ENCODE data around the gene APLP2. TPM values are rescaled to one million over a fixed set of nuclear protein-coding genes. Genes with fewer than 3 reads are reported as not detected.

Gene APLP2
- total and polyA plus RNA-seq, 4 donors = 190 to 337 (median 233) TPM

DNA sequence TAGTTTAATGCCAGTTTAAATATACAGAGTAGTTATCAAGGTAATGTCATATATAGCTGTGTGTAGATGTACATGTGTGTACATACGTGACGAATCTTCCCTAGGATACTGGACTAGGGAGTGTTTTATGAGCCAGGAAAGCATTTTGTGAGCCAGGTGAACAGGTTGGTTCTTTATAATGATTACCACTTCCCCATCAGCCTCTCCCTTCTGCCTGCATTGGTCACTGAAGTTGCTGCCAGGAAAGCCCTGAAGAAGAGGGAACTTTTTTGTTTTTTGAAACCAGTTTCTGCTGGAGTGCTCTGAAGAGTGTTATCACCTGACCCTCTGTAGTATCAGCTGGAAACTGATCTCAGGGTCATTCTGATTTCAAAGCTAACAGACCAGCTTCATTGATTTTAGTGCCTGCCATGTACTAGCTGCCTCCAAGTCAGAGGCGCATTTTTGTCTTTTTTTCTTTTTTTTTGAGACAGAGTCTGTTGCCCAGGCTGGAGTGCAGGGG, 75.7 kb downstream of the APLP2 start (continued):
- TF ChIP-seq FOXA1 (IDR thresholded peaks at IDR 0.05) (no peak), EGR1 (IDR thresholded peaks at IDR 0.05; ENCODE audit: low read depth in 2 of 2) (no peak)

- Histone ChIP-seq H3K27me3 (ENCODE audit: control insufficient read depth in 4 of 4, insufficient read depth in 4 of 4, low read length in 3 of 4) (no peaks in the 10 kb centered on the region), H3K9ac (ENCODE audit: low read depth in 1 of 2, low read length in 2 of 2) (no peak overlapping the region), H3K9me3 (ENCODE audit: control insufficient read depth in 4 of 4, low read length in 3 of 4) (no peaks in the 10 kb centered on the region), H3K4me1 (ENCODE audit: control insufficient read depth in 4 of 4, insufficient read depth in 4 of 4, low read length in 3 of 4) (peaks cover 8 to 59% (median 51%) of the 10 kb centered on the region in 4 donors), H3K36me3 (ENCODE audit: control insufficient read depth in 4 of 4, insufficient read depth in 3 of 4, low read depth in 1 of 4, low read length in 3 of 4) (peaks cover 0 to 7% (median 6%) of the 10 kb centered on the region in 4 donors), H3K4me3 (ENCODE audit: low read depth in 1 of 3, low read length in 3 of 3) (no peak overlapping the region), H3K27ac (ENCODE audit: low read depth in 1 of 2, low read length in 2 of 2) (peak overlapping the region; percentile 79 to 83)
- no peak for DNase-seq (ENCODE audit: low spot score)
- peak; percentile 4 for TF ChIP-seq NR2F2 (IDR thresholded peaks at IDR 0.05)
- TF ChIP-seq HNF4G (IDR thresholded peaks at IDR 0.05) = no peak
- TF ChIP-seq FOXA1 (IDR thresholded peaks at IDR 0.05) = no peak
- peak in 1 of 2 donors; percentile 58 for TF ChIP-seq RAD21 (IDR thresholded peaks at IDR 0.05)
- no peak for TF ChIP-seq TAF1 (conservative IDR thresholded peaks at IDR 0.05)
- TF ChIP-seq, protein P1, sequence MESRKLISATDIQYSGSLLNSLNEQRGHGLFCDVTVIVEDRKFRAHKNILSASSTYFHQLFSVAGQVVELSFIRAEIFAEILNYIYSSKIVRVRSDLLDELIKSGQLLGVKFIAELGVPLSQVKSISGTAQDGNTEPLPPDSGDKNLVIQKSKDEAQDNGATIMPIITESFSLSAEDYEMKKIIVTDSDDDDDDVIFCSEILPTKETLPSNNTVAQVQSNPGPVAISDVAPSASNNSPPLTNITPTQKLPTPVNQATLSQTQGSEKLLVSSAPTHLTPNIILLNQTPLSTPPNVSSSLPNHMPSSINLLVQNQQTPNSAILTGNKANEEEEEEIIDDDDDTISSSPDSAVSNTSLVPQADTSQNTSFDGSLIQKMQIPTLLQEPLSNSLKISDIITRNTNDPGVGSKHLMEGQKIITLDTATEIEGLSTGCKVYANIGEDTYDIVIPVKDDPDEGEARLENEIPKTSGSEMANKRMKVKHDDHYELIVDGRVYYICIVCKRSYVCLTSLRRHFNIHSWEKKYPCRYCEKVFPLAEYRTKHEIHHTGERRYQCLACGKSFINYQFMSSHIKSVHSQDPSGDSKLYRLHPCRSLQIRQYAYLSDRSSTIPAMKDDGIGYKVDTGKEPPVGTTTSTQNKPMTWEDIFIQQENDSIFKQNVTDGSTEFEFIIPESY (IDR thresholded peaks at IDR 0.05) = no peak
- TF ChIP-seq MAX (IDR thresholded peaks at IDR 0.05) = no peak
- WGBS = 45% methylated on average over 15 of the region's 15 CpGs
Observed at GRCh38 chr11:130145975-130146776, 76.5 kb downstream of the APLP2 start.

GRCh38 chr11:130146796-130147195, 77.1 kb downstream of the APLP2 start:
- peaks cover 8 to 57% (median 50%) of the 10 kb centered on the region in 4 donors for H3K4me1 ChIP-seq (ENCODE audit: control insufficient read depth in 4 of 4, insufficient read depth in 4 of 4, low read length in 3 of 4)
- 38% methylated on average over 5 of the region's 5 CpGs for WGBS
- peak overlapping the region; percentile 39 to 83 for H3K27ac ChIP-seq (ENCODE audit: low read depth in 1 of 2, low read length in 2 of 2)
- no peak overlapping the region for H3K4me3 ChIP-seq (ENCODE audit: low read depth in 1 of 3, low read length in 3 of 3)
- TF ChIP-seq, protein P2, sequence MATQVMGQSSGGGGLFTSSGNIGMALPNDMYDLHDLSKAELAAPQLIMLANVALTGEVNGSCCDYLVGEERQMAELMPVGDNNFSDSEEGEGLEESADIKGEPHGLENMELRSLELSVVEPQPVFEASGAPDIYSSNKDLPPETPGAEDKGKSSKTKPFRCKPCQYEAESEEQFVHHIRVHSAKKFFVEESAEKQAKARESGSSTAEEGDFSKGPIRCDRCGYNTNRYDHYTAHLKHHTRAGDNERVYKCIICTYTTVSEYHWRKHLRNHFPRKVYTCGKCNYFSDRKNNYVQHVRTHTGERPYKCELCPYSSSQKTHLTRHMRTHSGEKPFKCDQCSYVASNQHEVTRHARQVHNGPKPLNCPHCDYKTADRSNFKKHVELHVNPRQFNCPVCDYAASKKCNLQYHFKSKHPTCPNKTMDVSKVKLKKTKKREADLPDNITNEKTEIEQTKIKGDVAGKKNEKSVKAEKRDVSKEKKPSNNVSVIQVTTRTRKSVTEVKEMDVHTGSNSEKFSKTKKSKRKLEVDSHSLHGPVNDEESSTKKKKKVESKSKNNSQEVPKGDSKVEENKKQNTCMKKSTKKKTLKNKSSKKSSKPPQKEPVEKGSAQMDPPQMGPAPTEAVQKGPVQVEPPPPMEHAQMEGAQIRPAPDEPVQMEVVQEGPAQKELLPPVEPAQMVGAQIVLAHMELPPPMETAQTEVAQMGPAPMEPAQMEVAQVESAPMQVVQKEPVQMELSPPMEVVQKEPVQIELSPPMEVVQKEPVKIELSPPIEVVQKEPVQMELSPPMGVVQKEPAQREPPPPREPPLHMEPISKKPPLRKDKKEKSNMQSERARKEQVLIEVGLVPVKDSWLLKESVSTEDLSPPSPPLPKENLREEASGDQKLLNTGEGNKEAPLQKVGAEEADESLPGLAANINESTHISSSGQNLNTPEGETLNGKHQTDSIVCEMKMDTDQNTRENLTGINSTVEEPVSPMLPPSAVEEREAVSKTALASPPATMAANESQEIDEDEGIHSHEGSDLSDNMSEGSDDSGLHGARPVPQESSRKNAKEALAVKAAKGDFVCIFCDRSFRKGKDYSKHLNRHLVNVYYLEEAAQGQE (IDR thresholded peaks at IDR 0.05) = no peak
- peak in 1 of 2 donors; percentile 20 for TF ChIP-seq RAD21 (IDR thresholded peaks at IDR 0.05)
- no peak for TF ChIP-seq EGR1 (IDR thresholded peaks at IDR 0.05; ENCODE audit: low read depth in 2 of 2)
- TF ChIP-seq FOXA1 (IDR thresholded peaks at IDR 0.05) = no peak
- TF ChIP-seq RXRA (IDR thresholded peaks at IDR 0.05) = peak; percentile 42 to 68
- TF ChIP-seq JUND (IDR thresholded peaks at IDR 0.05) = no peak
- TF ChIP-seq HNF4A (conservative IDR thresholded peaks at IDR 0.05) = peak in 1 of 2 donors; percentile 27
- TF ChIP-seq, protein P3, sequence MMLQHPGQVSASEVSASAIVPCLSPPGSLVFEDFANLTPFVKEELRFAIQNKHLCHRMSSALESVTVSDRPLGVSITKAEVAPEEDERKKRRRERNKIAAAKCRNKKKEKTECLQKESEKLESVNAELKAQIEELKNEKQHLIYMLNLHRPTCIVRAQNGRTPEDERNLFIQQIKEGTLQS (IDR thresholded peaks at IDR 0.05) = no peak
- no peak for TF ChIP-seq HNF4G (IDR thresholded peaks at IDR 0.05)
- TF ChIP-seq GABPA (IDR thresholded peaks at IDR 0.05 in 1 of 2, conservative IDR thresholded peaks at IDR 0.05 in 1 of 2) = no peak
- peak; percentile 53 for TF ChIP-seq MAX (IDR thresholded peaks at IDR 0.05)
- TF ChIP-seq TAF1 (conservative IDR thresholded peaks at IDR 0.05) = no peak
- TF ChIP-seq SP1 (IDR thresholded peaks at IDR 0.05) = peak; percentile 56
- TF ChIP-seq NR2F2 (IDR thresholded peaks at IDR 0.05) = peak; percentile 62
- peak; percentile 11 for TF ChIP-seq FOXA2 (IDR thresholded peaks at IDR 0.05)
- TF ChIP-seq, protein P1 (IDR thresholded peaks at IDR 0.05) = no peak
- TF ChIP-seq, protein P4, sequence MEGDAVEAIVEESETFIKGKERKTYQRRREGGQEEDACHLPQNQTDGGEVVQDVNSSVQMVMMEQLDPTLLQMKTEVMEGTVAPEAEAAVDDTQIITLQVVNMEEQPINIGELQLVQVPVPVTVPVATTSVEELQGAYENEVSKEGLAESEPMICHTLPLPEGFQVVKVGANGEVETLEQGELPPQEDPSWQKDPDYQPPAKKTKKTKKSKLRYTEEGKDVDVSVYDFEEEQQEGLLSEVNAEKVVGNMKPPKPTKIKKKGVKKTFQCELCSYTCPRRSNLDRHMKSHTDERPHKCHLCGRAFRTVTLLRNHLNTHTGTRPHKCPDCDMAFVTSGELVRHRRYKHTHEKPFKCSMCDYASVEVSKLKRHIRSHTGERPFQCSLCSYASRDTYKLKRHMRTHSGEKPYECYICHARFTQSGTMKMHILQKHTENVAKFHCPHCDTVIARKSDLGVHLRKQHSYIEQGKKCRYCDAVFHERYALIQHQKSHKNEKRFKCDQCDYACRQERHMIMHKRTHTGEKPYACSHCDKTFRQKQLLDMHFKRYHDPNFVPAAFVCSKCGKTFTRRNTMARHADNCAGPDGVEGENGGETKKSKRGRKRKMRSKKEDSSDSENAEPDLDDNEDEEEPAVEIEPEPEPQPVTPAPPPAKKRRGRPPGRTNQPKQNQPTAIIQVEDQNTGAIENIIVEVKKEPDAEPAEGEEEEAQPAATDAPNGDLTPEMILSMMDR (IDR thresholded peaks at IDR 0.05; ENCODE audit: low read depth, low read length, missing input control) = no peak
- TF ChIP-seq YY1 (IDR thresholded peaks at IDR 0.05) = peak; percentile 61
- H3K9ac ChIP-seq (ENCODE audit: low read depth in 1 of 2, low read length in 2 of 2) = no peak overlapping the region
- H3K27me3 ChIP-seq (ENCODE audit: control insufficient read depth in 4 of 4, insufficient read depth in 4 of 4, low read length in 3 of 4) = no peaks in the 10 kb centered on the region
- no peak for DNase-seq (ENCODE audit: low spot score)
- peaks cover 0 to 6% (median 5%) of the 10 kb centered on the region in 4 donors for H3K36me3 ChIP-seq (ENCODE audit: control insufficient read depth in 4 of 4, insufficient read depth in 3 of 4, low read depth in 1 of 4, low read length in 3 of 4)
- H3K9me3 ChIP-seq (ENCODE audit: control insufficient read depth in 4 of 4, low read length in 3 of 4) = no peaks in the 10 kb centered on the region
